LHCN-M2 (cell line): ENCODE results near the gene NF2. TPM values are rescaled to one million over a fixed set of nuclear protein-coding genes. Genes with fewer than 3 reads are reported as not detected.
"Not testable (repeated sequence)": the region's sequence is repeated elsewhere in the genome, so short reads cannot be mapped to it uniquely, and the experiment has no call there.

ENCODE experiments used
- DNase-seq: peaks from one replicate; pipeline ENCODE4 v3.0.0-alpha.2; 2012; ENCODE audit warnings: low read depth
- polyA plus RNA-seq: library from polyadenylated mRNA; unstranded; fragments of >200 nt; gene quantifications from one replicate; pipeline ENCODE4 v1.2.1, GENCODE V29; 2012; ENCODE audit warnings: missing spikeins
- total RNA-seq: library from RNA; depleted of rRNA; stranded (reverse); fragments of >200 nt; gene quantifications from 2 replicates; pipeline ENCODE4 v1.2.3, GENCODE V29; 2014; rRNA removed

Gene NF2
- total RNA-seq = 105 and 110 TPM in 2 replicates
- polyA plus RNA-seq = 76.4 TPM

DNA sequence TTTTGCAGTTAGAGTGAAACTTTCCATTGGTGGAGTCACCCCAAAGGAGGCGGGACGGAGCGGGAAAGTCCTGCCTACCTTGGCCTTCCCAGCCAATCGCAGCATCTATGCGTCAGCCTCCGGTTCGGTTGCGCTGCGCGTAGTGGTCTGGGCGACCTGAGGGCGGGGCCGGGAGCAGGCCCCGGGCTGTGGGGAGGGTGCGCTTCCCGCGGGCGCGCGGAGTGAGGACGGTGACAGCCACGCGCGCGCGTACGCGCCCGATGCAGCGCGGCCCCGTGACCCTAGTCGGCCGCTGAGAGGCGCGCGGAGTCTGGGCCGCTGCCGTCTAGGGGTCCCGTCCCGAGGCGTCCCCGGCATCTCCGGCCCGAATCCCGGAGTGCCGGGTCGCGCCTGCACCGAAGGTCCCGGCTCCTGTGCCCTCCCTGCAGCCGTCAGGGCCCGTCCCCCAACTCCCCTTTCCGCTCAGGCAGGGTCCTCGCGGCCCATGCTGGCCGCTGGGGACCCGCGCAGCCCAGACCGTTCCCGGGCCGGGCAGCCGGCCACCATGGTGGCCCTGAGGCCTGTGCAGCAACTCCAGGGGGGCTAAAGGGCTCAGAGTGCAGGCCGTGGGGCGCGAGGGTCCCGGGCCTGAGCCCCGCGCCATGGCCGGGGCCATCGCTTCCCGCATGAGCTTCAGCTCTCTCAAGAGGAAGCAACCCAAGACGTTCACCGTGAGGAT is at the start of gene NF2:
Gene NF2, plus strand, starts transcription at position 276 of the 718 bp plus-strand sequence. Its CDS starts 366 bp downstream, at position 642.
- DNase-seq = peak; percentile 99

DNA sequence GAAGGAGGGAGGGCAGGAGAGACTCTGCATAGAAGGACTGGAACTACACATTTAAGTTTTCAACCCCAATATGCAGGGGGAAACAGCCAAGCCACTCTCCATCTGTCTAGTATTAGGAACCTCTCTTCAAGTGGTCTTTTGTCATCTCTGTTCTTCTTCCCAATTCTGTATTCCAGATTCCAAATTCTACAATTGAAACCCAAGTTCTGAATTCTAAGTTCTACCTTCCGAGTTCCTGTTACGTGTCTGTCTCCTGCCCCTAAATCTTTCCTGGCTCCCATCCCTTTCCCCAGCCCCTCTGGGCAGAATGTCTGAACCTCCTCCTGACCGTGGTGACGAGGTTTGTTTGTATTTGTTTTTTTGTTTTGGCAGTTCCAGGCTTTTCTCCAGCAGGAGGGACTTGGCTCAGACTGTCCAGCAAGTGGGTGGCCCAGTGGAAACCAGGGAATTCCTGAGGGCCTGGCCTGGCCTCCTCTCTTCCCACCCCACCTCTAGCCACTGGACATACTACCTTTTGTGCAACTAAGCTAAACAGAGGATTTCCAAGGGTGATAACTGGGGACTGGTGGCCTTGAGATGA is 48.3 kb upstream of the NF2 start:
- no peak for DNase-seq

DNA sequence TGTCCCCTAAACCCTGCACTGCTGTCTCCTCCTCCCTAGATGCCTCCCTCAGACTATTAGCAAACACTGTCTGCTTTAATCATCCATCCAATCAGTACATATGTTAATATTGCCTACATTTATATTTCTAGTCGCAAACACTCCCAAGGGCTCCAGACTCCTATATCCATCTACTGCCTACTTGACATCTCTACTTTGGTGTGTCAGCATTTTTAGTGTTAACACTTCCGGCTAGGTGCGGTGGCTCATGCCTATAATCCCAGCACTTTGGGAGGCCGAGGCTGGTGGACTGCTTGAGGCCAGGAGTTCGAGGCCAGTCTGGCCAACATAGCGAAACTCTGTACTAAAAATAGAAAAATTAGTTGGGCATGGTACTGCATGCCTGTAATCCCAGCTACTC is 44.4 kb upstream of the NF2 start:
- no peak for DNase-seq

DNA sequence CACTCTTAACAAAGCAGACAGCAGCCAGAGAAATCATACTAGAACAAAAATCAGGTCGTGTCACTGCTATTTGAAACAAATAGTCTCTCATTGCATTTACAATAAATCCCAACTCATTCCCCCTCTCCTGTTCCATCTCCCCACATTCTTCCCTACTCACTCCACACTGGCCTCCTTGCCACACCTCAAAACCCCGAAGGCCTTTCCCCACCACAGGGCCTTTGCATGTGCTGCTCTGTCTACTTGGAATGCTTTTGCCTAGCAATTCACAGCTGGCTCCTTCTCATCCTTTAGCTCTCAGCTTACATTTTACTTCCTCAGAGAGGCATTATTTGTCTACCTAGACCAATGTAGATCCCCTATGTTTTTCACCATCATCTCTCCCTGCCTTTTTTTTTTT is 43.6 kb upstream of the NF2 start:
- DNase-seq = no peak

DNA sequence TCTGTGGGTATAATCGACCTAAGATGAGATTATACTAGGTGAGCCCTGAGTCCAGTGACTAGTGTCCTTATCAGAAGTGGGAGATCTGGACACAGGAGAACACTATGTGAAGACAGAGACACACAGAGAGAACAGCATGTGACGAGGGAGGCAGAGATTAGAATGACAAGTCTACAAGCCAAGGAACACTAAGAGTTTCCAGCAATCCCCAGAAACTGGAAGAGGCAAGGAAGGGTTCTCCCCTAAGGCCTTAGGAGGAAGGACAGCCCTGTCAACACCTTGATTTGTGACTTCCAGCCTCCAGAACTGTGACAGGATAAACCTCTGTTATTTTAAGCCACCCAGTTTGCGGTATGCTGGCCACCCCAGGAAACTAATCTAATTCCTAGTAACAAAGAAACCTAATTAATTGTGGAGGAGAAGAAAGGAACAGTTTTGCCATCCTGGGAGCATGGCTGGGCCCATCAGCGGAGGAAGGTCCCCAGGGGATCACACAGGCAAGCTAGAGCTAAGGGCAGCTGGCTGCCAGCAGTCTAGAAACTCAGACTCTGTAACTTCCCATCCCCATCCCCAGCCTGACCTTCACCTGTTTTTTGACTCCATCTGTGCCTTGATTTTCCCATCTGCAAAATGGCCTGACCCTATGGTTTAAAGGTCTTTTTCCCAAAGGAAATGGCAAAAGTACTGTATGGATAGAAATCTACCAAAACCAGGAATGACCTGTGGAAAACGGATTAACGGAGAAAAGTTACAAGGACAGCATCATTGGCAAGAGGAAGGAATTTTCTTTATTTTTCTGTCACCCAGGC is 39.6 kb upstream of the NF2 start:
- no peak for DNase-seq

DNA sequence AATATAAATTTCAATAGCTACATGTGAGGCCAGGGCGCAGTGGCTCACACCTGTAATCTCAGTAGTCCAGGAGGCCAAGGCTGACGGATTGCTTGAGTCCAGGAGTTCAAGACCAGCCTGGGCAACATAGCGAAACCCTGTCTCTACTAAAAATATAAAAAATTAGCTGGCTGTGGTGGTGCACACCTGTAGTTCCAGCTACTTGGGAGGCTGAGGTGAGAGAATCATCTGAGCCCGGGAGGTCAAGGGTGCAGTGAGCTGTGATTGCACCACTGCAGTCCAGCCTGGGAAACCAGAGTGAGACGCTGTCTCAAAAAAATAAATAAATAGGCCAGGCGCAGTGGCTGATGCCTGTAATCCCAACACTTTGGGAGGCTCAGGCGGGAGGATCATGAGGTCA is 36.9 kb upstream of the NF2 start:
- DNase-seq = not testable (repeated sequence)

DNA sequence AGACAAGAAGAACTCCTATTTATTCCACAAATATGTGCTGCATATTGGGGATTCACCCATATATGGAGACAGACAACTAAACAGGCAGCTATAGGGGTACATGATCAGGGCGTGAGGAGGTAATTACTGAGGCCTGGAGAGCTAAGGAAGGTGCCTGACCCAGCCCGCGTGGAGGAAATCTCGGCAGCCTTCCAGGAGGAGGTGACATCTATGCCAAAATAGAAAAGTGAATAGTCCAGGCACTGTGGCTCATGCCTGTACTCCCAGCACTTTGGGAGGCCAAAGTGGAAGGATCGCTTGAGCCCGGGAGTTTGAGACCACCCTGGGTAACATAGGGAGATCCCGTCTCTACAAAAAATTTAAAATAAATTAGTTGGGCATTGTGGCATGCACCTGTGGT is 36.1 kb upstream of the NF2 start:
- no peak for DNase-seq

DNA sequence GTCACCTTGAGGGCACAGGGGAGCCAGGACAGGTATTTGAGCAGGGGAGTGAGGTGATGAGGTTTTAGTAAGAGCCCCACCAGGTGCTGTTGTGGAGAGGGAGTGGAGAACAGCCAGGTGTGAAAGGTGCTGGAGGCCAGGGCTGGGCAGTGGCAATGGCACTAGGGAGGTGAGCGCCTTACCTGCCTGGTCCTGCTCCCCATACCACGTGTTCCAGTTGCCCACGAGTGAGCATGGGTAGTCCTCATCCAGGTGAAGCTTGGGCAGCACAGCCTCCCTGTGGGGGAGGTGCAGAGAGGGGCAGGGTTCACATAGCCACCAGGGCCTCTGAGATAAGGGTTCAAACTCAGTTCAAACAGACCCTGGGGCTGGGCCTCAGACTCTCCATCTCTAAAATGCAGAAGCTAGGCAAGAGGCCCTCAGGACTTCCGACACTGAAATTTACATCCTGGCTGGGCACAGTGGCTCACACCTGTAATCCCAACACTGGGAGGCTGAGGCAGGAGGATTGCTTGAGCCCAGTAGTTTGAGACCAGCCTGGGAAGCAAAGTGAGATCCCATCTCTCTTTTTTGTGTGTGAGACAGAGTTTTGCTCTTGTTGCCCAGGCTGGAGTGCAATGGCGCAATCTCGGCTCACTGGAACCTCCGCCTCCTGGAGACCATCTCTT is 34.3 kb upstream of the NF2 start:
- DNase-seq = no peak

DNA sequence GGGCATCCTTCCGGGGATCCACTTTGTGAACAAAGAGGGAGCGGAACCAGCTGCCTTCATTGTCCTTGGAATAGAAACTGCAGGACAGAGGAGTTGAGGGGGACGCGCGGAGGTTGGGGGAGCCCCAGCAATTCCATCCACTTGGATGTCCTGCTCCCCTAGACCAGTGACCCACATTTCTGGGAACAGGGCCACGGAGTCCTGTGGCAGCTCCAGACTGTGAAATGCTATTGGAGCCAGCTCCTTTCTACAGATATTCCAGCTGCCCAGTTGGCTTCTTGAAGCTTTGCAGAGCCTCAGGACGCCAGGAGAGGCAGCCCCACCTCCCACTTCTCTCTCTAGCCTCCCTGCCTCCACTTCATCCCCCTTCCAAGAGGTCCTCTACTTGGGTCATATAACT is 33.0 kb upstream of the NF2 start:
- DNase-seq = no peak

DNA sequence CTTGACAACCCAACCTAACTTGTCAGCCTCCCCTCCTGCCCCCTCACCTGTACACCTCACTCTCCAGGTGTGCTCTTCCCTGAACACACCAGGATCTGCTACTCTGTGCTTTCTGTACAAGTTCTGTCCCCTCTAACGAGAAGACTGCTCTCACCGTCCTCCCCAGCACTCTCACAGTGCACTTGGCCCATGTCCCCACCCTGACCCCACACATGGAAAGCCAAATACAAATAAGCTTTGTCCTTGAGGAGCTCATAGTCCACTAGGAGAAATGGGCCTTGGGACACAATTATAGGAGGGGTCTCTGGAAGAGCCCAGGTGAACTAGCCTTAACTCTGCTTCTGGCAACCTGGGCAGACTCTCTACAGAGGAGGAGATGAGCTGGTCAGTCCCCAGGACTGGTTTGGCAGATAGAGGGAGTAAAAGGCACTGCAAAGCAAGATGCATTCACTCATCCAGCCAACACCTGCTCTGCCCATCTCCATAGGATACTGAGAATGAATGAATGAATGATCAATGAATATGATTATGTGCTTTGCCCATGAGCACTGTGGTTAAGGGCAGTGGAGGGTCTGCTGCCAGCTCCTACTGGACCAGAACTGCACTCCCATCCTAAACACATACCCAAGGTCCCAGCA is 32.4 kb upstream of the NF2 start:
- DNase-seq = no peak

DNA sequence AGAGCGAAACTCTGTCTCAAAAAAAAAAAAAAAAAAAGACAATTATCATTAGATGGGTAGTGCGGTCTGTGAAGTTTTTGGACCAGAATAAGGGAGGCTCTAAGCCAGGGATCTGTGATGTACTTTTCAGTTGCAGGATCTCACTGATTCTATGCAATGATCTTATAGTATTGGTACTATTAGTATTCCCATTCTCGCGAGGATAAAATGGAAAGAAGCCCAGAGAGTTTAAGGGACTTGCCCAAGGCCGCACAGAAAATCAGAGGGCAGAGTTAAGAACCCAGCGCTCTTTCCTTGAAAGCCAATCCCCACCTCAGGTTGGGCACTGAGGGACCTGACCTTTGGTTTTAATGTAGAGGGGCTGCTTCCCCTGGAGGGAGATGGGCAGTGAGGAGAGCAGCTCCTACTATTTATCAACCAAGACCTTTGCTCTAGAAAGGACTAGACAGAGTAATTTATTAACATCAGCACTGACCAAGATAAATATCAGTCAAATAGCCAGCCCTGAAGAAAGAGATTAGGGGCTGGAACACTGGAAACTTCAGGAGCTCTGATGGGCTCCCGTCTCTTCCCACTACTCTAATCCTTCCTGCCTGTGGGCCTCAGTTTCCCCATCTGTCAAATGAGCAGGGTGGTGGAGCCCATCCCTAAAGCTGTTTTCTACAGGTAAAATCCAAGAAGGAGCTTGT is 28.5 kb upstream of the NF2 start:
- DNase-seq = no peak

DNA sequence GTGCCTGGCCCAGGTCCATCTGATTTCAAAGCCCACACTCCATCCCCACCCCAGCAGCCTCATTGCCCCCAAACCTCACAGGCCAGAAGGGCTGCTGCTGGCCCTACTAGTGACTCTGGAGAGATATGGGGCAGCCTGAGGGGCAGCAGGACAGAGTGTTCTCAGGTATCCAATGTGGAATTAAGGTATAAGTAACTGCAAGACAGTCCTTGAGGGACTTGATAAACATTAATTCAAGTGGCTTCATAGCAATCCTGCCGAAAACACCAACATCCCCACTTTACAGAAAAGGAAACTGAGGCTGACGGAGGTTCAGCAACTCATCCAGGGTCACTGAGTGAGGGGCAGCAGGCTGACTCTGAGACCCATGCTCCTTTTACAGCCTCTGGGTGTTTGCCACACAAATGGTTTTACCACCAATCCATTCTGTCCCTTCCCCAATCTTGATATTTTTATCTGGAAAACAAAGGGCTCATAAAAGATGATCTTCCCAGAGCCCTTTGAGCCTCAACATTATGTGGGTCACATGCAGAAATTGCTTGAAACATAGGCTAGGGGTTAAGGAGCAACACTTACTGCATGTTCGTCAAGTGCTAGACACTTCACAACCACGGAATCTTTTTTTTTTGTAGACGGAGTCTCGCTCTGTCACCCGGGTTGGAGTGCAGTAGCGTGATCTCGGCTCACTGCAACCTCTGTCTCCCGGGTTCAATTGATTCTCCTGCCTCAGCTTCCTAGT is 24.8 kb upstream of the NF2 start:
- DNase-seq = no peak

DNA sequence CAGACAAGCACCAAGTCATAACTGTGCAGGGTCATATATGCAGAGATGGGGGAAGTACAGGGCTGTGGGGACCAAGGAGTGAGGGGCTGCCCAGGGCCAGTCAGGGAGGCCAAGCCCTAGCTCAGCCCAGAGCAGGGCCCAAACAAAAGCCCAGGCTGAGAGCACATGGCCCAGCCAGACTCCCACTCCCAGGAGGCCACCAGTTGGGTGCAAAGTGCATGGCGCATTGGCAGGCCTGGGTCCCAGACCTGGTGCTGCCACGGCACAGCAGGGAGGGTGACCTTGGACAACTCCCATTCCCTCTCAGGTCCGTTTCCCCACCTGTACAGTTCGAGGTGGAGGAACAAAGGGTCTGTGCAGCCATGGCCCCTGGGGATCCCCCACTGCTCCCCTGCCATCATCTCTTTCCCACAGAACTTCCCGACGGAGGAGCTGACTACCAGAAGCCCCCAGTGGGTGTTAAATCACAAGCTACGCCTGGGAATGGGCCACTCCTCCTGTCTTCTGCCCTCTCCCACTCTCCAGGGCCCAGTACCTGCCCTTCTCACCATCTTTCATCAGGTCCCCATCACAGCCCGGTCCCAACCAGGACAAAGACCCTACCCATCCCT is 23.1 kb upstream of the NF2 start:
- DNase-seq = no peak

DNA sequence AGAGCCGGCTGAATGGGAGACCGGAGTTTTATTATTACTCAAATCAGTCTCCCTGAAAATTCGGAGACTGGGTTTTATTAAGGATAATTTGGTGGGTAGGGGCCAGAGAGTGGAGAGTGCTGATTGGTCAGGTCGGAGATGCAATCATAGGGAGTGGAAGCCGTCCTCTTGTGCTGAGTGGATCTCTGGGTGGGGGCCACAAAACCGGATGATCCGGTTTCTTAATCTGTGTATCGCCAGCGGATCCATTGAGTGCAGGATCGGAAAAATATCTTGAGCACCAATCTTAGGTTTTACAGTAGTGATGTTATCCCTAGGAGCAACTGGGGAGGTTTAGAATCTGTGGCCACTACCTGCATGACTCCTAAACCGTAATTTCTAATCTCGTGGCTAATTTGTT is 21.6 kb upstream of the NF2 start:
- no peak for DNase-seq

DNA sequence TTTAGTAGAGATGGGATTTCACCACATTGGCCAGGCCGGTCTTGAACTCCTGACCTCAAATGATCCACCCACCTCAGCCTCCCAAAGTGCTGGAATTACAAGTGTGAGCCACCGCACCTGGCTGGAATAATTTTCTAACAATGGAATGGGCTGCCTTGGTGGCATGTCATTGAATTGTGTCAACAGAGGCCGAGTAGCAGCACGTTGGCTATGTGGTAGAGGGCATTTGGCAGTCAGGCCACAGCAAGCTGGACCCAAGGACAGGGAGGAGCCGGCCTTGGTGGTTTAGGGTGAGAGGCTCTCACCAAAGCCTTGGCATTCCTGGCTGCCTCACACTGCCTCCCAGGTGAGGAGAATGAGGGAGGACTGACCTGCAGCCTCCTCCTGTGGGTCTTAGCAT is 18.5 kb upstream of the NF2 start:
- no peak for DNase-seq

DNA sequence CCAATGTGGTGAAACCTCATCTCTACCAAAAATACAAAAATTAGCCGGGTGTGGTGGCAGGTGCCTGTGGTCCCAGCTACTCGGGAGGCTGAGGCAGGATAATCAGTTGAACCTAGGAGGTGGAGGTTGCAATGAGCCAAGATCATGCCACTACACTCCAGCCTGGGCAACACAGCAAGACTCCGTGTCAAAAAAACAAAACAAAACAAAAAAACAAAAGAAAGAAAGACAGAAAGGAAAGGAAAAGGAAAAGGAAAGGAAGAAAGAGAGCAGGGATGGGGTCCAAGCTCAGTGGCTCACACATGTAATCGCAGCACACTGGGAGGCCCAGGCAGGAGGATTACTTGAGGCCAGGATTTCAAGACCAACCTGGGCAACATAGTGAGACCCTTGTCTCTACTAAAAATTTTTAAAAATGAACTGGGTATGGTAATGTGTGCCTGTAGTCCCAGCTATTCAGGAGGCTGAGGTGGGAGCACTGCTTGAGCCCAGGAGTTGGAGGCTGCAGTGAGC is 17.2 kb upstream of the NF2 start:
- DNase-seq = not testable (repeated sequence)

DNA sequence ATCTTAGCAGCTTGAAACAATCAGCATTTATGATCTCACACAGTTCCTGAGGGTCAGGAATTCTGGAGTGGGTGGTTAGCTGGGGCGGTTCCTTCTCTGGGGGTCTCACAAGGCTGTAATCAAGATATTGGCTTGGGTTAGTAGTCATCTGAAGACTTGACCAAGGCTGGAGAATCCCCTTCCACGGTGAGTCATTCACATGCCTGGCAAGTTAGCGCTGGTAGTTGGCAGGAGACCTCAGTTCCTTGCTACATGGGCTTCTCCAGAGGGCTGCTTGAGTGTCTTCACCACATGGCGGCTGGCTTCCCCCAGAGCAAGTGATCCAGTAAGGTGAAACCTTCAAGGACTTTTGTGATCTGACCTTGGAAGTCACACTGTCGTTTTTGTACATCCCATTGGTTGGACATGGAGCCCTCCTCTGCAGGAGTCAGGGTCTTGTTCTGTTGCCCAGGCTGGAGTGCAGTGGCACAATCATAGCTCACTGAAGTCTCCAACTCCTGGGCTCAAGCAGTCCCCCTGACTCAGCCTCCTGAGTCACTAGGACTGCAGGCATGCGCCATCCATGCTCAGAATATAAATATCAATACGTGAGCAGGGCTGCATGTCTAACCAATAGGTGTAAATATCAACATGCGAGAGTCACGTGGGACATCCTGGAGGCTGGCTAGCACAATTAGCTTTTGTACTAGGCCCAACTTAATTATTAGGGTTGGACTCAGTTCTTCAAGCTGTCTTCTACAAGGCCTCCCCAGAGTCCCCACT is 15.3 kb upstream of the NF2 start:
- DNase-seq = peak; percentile 58

DNA sequence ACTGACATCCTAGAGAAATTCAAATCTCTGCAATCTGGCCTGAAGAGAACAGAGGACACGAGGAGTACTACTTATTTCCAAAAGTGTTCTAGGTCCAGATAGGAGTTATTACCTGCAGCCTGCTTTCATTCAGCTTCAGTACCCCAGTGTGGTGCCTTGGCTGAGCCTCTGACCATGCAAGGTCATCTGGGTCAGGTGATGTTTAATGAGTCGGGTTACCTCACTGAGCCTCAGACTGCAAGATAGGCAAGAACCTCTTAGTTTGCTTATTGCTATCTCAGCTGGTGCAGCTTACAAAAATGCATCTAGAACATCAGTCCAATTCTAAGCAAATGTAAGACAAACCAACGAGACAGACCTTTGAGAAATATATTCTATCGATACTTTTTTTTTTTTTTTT is 9.5 kb upstream of the NF2 start:
- DNase-seq = no peak

DNA sequence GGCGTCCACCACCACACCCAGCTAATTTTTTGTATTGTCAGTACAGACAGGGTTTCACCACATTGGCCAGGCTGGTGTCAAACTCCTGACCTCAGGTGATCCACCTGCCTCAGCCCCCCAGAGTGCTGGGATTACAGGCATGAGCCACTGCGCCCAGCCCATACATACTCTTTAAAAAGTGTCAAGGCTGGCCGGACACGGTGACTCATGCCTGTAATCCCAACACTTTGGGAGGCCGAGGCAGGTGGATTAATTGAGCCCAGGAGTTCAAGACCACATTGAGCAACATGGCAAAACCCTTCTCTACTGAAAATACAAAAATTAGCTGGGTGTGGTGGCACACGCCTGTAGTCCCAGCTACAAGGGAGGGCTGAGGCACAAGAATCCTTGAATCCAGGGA is 9.0 kb upstream of the NF2 start:
- not testable (repeated sequence) for DNase-seq
